Measurements from ENCODE around the gene ABCC2. TPM values are rescaled to one million over a fixed set of nuclear protein-coding genes. Genes with fewer than 3 reads are reported as not detected.

ABCC2 gene
- total RNA-seq, 1 experiment from 2014 or later: 129 TPM

- Mint-ChIP-seq H3K27ac (ENCODE audit: unreplicated experiment) (no peak overlapping the region), H3K27me3 (ENCODE audit: insufficient read depth, unreplicated experiment) (no peaks in the 10 kb centered on the region), H3K36me3 (ENCODE audit: insufficient read depth, unreplicated experiment) (peaks cover 72% of the 10 kb centered on the region), H3K9me3 (ENCODE audit: unreplicated experiment) (no peaks in the 10 kb centered on the region), H3K4me3 (ENCODE audit: unreplicated experiment) (no peak overlapping the region), H3K4me1 (ENCODE audit: low read depth, unreplicated experiment) (peaks cover 39% of the 10 kb centered on the region)
- ChIA-PET CTCF (no interaction called here), POLR2A (interaction anchor here (1.7 kb wide), 1 partner anchor 55 kb away, joined by 6 read pairs; the partner anchor contains the start of genes COX15 and CUTC)
- TF ChIP-seq, protein P1, sequence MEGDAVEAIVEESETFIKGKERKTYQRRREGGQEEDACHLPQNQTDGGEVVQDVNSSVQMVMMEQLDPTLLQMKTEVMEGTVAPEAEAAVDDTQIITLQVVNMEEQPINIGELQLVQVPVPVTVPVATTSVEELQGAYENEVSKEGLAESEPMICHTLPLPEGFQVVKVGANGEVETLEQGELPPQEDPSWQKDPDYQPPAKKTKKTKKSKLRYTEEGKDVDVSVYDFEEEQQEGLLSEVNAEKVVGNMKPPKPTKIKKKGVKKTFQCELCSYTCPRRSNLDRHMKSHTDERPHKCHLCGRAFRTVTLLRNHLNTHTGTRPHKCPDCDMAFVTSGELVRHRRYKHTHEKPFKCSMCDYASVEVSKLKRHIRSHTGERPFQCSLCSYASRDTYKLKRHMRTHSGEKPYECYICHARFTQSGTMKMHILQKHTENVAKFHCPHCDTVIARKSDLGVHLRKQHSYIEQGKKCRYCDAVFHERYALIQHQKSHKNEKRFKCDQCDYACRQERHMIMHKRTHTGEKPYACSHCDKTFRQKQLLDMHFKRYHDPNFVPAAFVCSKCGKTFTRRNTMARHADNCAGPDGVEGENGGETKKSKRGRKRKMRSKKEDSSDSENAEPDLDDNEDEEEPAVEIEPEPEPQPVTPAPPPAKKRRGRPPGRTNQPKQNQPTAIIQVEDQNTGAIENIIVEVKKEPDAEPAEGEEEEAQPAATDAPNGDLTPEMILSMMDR (IDR thresholded peaks at IDR 0.05; ENCODE audit: insufficient read depth in 1 of 2, low read depth in 1 of 2, low read length in 1 of 2, severe bottlenecking in 1 of 2, unreplicated experiment in 1 of 2): no peak
- H3K36me3 ChIP-seq (ENCODE audit: control insufficient read depth, insufficient read depth, low read length): peaks cover 10% of the 10 kb centered on the region
- peaks cover 21% of the 10 kb centered on the region for H3K4me1 ChIP-seq
- no TSS peak for BruUV-seq (replicated peaks)
- intact Hi-C loops (cut with micrococcal nuclease; ENCODE audit: unreplicated experiment): no loop called here
- no peaks in the 10 kb centered on the region for H3K27me3 ChIP-seq (replicated peaks; ENCODE audit: control insufficient read depth, insufficient read depth, low read length)
- H3K9me3 ChIP-seq: no peaks in the 10 kb centered on the region
- no peak for DNase-seq
- H3K4me3 ChIP-seq (ENCODE audit: low read depth, low read length): no peak overlapping the region
Measured at GRCh38 chr10:99787782-99788445, 5.5 kb downstream of the ABCC2 start.

DNA sequence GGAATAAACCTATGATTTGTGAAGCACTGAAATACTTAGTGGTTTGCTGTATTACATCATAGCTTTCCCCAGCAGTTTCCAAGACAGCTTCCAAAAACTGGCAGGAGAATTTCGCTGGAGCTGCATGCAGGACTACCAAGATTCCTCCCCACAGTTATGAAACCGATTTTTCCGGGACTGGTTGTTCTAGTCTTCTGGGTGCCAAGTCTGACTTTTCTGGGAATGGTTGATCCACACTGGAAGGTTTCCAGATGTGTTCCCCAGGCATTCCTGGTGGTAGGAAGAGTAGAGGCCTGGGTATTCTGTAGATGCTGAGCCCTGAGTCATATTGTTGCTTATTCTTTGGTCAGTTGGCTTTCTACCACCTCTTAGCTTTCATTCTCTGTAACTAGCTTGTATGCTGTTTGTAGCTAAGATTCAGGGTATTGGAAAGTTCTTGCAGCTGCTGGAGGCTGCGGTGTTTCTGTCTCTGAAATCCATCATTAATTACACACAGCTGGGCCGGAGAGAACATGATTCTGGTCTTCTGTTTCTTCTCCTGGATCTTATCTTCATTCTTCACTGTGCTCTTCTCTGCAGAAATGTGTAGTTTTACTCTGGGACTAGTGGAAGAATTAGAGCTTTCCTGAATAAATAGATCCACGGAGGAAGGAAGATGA is 6.3 kb downstream of the ABCC2 start:
- Mint-ChIP-seq H3K27me3 (ENCODE audit: insufficient read depth, unreplicated experiment) (no peaks in the 10 kb centered on the region), H3K4me3 (ENCODE audit: unreplicated experiment) (no peak overlapping the region), H3K9me3 (ENCODE audit: unreplicated experiment) (no peaks in the 10 kb centered on the region), H3K4me1 (ENCODE audit: low read depth, unreplicated experiment) (peaks cover 33% of the 10 kb centered on the region), H3K36me3 (ENCODE audit: insufficient read depth, unreplicated experiment) (peaks cover 80% of the 10 kb centered on the region), H3K27ac (ENCODE audit: unreplicated experiment) (no peak overlapping the region)
- Histone ChIP-seq H3K4me3 (ENCODE audit: low read depth, low read length) (no peak overlapping the region), H3K9me3 (no peaks in the 10 kb centered on the region), H3K36me3 (ENCODE audit: control insufficient read depth, insufficient read depth, low read length) (peaks cover 13% of the 10 kb centered on the region), H3K27me3 (replicated peaks; ENCODE audit: control insufficient read depth, insufficient read depth, low read length) (no peaks in the 10 kb centered on the region), H3K4me1 (peaks cover 21% of the 10 kb centered on the region)
- CTCF ChIA-PET: no interaction called here
- POLR2A ChIA-PET: interaction anchor here (1.7 kb wide), 1 partner anchor 56 kb away, joined by 6 read pairs; the partner anchor contains the start of genes COX15 and CUTC
- TF ChIP-seq, protein P1 (IDR thresholded peaks at IDR 0.05; ENCODE audit: insufficient read depth in 1 of 2, low read depth in 1 of 2, low read length in 1 of 2, severe bottlenecking in 1 of 2, unreplicated experiment in 1 of 2): no peak
- no TSS peak for BruUV-seq (replicated peaks)
- intact Hi-C loops (cut with micrococcal nuclease; ENCODE audit: unreplicated experiment): no loop called here
- DNase-seq: no peak

GRCh38 chr10:99791831-99792230 is 9.4 kb downstream of the ABCC2 start:
- Histone ChIP-seq H3K4me3 (ENCODE audit: low read depth, low read length) (no peak overlapping the region), H3K9me3 (no peaks in the 10 kb centered on the region), H3K4me1 (no peaks in the 10 kb centered on the region), H3K36me3 (ENCODE audit: control insufficient read depth, insufficient read depth, low read length) (peaks cover 9% of the 10 kb centered on the region), H3K27me3 (replicated peaks; ENCODE audit: control insufficient read depth, insufficient read depth, low read length) (no peaks in the 10 kb centered on the region)
- POLR2A ChIA-PET: no interaction called here
- intact Hi-C loops (cut with micrococcal nuclease; ENCODE audit: unreplicated experiment): no loop called here
- no peak for DNase-seq
- Mint-ChIP-seq H3K4me3 (ENCODE audit: unreplicated experiment) (no peak overlapping the region), H3K27ac (ENCODE audit: unreplicated experiment) (no peak overlapping the region), H3K9me3 (ENCODE audit: unreplicated experiment) (no peaks in the 10 kb centered on the region), H3K27me3 (ENCODE audit: insufficient read depth, unreplicated experiment) (no peaks in the 10 kb centered on the region), H3K36me3 (ENCODE audit: insufficient read depth, unreplicated experiment) (peaks cover 81% of the 10 kb centered on the region), H3K4me1 (ENCODE audit: low read depth, unreplicated experiment) (peaks cover 15% of the 10 kb centered on the region)
- TF ChIP-seq, protein P1 (IDR thresholded peaks at IDR 0.05; ENCODE audit: insufficient read depth in 1 of 2, low read depth in 1 of 2, low read length in 1 of 2, severe bottlenecking in 1 of 2, unreplicated experiment in 1 of 2): no peak
- BruUV-seq (replicated peaks): no TSS peak
- CTCF ChIA-PET: interaction anchor here (2.2 kb wide), 1 partner anchor 60 kb away, joined by 7 read pairs; the partner anchor contains the start of genes COX15 and CUTC
